Kidney capillary endothelial cell (primary cell): ENCODE results near the gene PHF20.
A peak's percentile ranks its signal among the peaks of the same experiment; 100 is the strongest.
"Not testable (repeated sequence)": the region's sequence is repeated elsewhere in the genome, so short reads cannot be mapped to it uniquely, and the experiment has no call there.

ENCODE experiments used
- DNase-seq: peaks from one replicate; pipeline ENCODE4 v3.0.0-alpha.2; 2018; ENCODE audit warnings: low spot score

Gene PHF20

DNA sequence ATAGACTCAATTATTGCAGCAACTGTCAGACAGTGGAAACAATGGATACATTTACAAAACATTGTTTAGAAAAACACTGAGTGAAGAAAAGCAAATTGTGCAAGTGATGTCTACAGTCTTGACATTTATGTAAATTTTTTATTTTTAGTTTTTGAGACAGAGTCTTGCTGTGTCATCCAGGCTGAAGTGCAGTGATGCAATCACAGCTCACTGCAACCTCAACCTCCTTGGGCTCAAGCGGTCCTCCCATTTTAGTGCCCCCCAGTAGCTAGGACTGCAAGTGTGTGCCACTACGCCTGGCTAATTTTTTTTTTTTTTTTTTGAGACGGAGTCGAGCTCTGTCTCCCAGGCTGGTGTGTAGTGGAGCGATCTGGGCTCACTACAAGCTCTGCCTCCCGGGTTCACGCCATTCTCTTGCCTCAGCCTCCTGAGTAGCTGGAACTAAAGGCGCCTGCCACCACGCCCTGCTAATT lies 206.3 kb downstream of the PHF20 start:
- DNase-seq, result no peak

DNA sequence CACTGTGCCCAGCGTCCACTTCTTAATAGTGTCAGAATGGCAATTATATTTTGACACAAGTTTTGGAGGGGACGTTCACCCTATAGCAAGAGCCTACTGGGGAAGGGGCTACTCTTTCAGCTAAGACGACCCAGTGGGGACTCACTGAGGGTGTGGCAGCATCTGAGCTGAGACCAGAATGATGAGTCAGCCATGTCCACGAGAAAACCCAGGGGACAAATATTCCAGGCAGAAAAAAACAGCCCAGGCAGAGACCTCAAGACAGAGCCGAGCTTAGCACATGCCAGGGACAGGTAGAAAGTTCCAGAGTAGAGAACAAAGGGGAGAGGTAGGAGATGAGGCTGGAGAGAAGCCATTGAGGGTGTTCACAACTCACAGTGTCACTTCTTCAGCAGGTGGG lies 207.7 kb downstream of the PHF20 start:
- DNase-seq, result no peak

DNA sequence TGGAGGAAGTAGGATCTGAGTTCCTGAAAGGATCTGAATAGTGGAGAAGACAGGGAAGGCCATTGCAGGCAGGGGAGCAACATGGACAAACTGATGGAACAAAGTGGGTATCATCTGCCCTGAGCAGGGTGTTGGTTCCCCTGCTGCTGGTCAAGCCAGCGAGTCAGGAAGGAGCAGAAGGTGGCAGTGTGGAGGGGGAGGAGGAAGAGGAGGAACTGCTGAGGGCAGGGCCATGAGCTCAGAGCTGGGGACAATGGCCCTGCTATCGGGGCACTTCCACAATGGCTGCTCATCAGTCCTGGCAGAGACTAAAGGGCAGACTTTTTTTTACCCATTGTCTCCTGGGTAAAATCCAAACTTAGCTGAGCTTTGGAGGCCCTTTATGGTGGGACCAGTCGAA lies 210.2 kb downstream of the PHF20 start:
- DNase-seq, result no peak

DNA sequence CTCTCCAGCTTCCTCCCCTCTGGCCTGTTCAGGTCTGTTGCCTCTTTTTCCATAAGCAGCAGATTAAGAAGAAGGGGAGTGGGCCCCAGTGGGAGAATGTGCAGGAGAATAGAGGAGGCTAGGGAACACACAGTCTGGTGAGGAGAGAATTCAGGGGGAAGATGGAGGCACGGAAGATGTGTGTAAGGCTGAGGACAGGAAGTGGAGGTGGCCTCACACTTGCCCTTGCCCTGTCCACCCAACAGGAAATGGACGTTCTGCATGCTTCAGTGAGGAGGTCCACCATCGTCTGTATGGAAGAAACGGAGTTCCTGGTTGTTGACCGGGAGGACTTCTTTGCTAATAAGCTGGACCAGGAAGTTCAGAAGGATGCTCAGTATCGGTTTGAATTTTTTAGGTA lies 212.6 kb downstream of the PHF20 start:
- DNase-seq, result no peak

DNA sequence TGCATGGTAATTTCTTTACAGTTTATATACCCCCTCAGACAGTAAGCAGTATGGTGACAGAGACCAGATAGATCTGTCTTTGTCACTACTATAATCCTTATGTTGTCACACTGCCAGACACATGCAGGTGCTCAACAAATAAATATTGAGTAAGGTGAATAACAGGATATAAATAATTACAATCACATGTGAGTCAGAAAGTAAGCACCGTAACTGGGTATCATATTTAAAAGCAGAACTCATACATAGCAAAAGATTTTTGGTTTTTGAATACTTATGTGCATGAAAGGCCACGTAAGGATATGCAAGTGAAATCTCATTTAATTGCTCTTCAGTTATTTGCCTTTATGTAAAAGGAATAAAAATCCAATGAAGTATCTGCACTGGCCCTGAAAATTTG lies 214.0 kb downstream of the PHF20 start:
- no peak for DNase-seq

DNA sequence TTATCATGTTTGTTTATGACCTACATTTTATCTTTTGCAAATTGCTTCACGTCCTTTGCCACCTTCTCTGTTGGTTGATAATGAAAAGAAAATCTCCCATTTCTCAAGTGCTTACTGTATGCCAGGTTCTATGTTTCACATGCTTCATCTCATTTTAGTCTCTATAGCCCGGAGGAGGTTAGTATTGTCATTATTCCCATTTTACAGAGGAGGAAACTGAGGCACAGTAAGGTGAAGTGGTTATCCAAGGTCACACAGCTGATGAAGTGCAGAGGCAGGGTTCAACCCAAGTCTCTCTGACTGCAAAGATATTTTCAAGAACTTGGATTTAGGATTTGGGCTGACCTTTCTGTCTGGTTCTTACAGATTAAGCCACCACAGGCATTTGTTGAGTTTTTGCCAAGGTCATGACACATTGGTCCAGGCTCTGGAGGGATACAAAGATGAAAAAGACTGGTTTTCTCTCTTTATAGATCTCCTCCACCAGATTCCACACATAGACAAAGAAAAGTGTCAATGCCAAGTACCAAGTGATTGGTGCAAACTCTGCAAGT lies 217.2 kb downstream of the PHF20 start:
- no peak for DNase-seq

DNA sequence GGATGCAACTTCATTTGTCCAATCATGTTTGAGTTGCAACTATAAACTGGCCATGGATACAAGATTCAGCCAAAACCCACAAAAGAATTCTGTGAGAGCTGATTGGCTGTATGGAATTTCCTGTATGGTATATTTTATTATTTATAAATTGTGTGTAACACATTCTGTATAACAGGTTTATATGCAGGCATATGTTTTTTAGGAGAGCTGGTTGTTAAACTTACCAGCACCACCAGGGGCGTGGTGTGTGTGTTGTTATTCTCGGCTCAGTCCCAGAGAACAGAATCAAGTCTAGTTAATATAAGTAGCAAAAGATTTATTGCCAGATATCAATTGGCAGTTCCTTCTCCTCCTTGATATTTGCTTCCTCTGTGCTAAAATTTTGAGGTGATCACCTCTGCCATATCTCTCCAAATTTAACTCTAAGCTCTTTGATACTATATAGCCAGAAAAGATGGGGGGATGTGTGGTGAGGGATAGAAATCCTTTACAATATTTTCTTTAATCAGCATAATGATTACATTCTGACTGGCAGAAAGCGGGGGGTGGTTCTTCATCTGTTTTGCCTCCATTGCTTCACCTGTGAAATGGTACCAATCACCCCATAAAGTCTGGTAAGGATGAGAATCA lies 219.4 kb downstream of the PHF20 start:
- no peak for DNase-seq

DNA sequence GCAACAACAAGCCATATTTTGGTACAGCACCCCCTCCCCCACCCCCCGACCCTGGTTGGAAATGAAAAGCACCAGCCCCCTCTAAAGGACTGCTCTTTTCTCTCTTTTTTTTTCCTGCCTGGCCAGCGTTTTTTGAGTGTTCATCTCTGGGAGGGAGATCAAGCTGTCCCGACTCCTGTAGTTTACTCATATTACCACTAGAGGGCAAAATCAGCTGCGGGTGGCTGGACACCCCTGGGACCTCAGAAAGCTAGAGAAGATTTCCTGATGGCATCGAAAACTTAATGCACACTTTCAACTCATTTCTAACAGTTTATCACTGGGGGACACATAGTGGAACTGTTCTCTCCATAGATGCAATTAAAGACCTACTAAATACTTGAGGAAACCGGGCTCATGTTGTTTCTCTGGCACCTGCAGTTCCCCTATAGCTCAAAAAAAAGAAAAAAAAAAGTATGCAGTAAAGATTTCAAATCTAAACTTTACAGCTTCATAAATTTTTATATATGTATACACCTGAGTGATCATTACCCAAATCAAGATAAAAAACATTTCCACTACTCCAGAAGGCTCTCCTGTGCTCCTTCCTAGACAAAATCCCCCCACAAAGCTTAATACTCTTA lies 221.0 kb downstream of the PHF20 start:
- peak; percentile 53 for DNase-seq

DNA sequence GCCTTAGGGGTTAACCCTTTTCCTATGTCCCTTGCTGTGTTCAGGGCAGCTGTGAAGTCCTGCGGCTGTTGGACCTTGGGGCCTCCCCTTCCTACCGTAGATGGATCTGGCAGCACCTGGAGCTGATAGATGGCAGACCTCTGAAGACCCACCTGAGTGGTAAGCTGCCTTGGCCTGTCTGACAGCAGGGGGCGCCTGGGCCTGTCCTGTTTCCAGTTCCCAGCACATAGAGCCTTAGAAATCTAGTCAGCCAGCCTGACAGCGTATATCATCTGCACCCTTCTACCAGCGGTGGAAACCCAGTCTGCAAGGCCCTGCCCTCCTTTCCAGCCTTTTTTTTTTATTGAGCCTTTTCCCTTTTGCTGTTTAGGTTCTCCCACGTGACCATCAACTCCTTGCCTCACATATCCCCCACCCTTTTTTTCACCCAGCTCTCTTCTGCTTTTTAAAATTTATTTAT lies 223.2 kb downstream of the PHF20 start:
- DNase-seq, result peak; percentile 68

DNA sequence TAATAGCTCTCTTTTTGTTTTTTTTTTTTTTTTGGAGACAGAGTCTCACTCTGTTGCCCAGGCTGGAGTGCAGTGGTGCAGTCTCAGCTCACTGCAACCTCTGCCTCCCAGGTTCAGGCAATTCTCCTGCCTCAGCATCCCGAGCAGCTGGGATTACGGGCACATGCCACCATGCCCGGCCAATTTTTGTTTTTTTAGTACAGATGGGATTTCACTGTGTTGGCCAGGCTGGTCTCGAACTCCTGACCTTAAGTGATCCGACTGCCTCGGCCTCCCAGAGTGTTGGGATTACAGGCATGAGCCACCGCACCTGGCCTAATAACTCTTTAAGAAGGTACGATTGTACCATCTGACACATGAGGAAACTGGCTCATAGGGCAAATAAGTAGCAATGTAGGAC lies 224.7 kb downstream of the PHF20 start:
- DNase-seq, result not testable (repeated sequence)
